Medulla oblongata (tissue), 1 donor: ENCODE results near the gene TRIM28.
"Not testable (repeated sequence)": the region's sequence is repeated elsewhere in the genome, so short reads cannot be mapped to it uniquely, and the experiment has no call there.

ENCODE experiments used
- DNase-seq: peaks from one replicate; pipeline ENCODE4 v3.0.0-alpha.2; 2015; ENCODE audit errors: extremely low spot score

The TRIM28 gene

GRCh38 chr19:58519087-58519354 lies 24.8 kb upstream of the TRIM28 start:
- peak; percentile 60 for DNase-seq

GRCh38 chr19:58519355-58520256 lies 24.3 kb upstream of the TRIM28 start, which contains the start of gene ZBTB45:
ZBTB45 (minus strand) TSS chr19:58519810; CDS start chr19:58517673, 2,137 bp downstream.
- peak; percentile 96 for DNase-seq

- no peak for DNase-seq
Measured at GRCh38 chr19:58520257-58520599, 23.6 kb upstream of the TRIM28 start.

- no peak for DNase-seq
Measured at GRCh38 chr19:58521651-58522050, 22.2 kb upstream of the TRIM28 start.

- no peak for DNase-seq
Measured at GRCh38 chr19:58522709-58523108, 21.2 kb upstream of the TRIM28 start.

GRCh38 chr19:58529405-58529804 lies 14.5 kb upstream of the TRIM28 start:
- no peak for DNase-seq

GRCh38 chr19:58531034-58531840 lies 12.6 kb upstream of the TRIM28 start:
- DNase-seq: no peak

GRCh38 chr19:58535857-58536256 lies 8.0 kb upstream of the TRIM28 start:
- DNase-seq: no peak

GRCh38 chr19:58536852-58537798 lies 6.7 kb upstream of the TRIM28 start:
- no peak for DNase-seq

- no peak for DNase-seq
Measured at GRCh38 chr19:58538257-58539168, 5.4 kb upstream of the TRIM28 start.

GRCh38 chr19:58539169-58539559 lies 4.7 kb upstream of the TRIM28 start:
- DNase-seq: not testable (repeated sequence)

- DNase-seq: not testable (repeated sequence)
Measured at GRCh38 chr19:58542641-58543372, 1.1 kb upstream of the TRIM28 start.

GRCh38 chr19:58544591-58545285 lies 874 bp downstream of the TRIM28 start:
- peak; percentile 53 for DNase-seq

- no peak for DNase-seq
Measured at GRCh38 chr19:58545286-58546018, 1.6 kb downstream of the TRIM28 start.

GRCh38 chr19:58546019-58546530 lies 2.2 kb downstream of the TRIM28 start:
- DNase-seq: no peak

GRCh38 chr19:58547323-58548312 lies 3.8 kb downstream of the TRIM28 start:
- DNase-seq: no peak
